Esophagus squamous epithelium (tissue), 5 donors: ENCODE measurements around the gene CHSY3. TPM values are rescaled to one million over a fixed set of nuclear protein-coding genes. Genes with fewer than 3 reads are reported as not detected.

Source experiments
- DNase-seq: peaks from one replicate; lab custom pipeline; 2025; lab: John Stamatoyannopoulos, UW
- H3K27ac ChIP-seq, 4 donors: fragments of 200-600 bp; sonication (generic); one replicate each; pipeline ENCODE4 v1.5.1; 2016 to 2019; ENCODE audit warnings: mild to moderate bottlenecking in 1 of 4
- H3K27me3 ChIP-seq, 4 donors: fragments of 200-600 bp; sonication (generic); 1 replicate in 3 of 4; 2 replicates in 1 of 4; pipeline versions ENCODE4 v1.5.1 to v1.6.0; 2017 to 2021; ENCODE audit warnings: antibody characterized with exemption in 1 of 4
- H3K36me3 ChIP-seq, 3 donors: fragments of 200-600 bp; sonication (generic); one replicate each; pipeline ENCODE4 v1.5.1; 2016 to 2019
- H3K4me1 ChIP-seq, 3 donors: fragments of 200-600 bp; sonication (generic); one replicate each; pipeline ENCODE4 v1.5.1; 2017 to 2019
- H3K4me3 ChIP-seq, 4 donors: fragments of 200-600 bp; sonication (generic); 1 replicate in 3 of 4; 2 replicates in 1 of 4; pipeline ENCODE4 v1.5.1; 2016 to 2019; ENCODE audit warnings: mild to moderate bottlenecking in 2 of 4, moderate library complexity in 1 of 4
- H3K9me3 ChIP-seq, 3 donors: fragments of 200-600 bp; sonication (generic); one replicate each; pipeline ENCODE4 v1.5.1; 2016 to 2019
- POLR2A ChIP-seq, 4 donors: fragments of 450-650 bp; IDR thresholded peaks; one replicate each; pipeline ENCODE4 v1.6.1; 2017; ENCODE audit warnings: antibody characterized with exemption in 4 of 4, mild to moderate bottlenecking in 4 of 4, moderate library complexity in 3 of 4
- WGBS, 2 donors: methylation state at CpG; one replicate each; pipeline ENCODE4 v1.1.5; 2018; 5-methylcytosine and 5-hydroxymethylcytosine counted together
- intact Hi-C: fragments of 100-400 bp; cut with DNase I; formaldehyde crosslinking; loops from one replicate; pipeline ENCODE4 v1.15.0; 2022
- small RNA-seq, 4 donors: library from RNA; depleted of rRNA; stranded (forward); fragments of <200 nt; gene quantifications; one replicate each; pipeline ENCODE3, GENCODE V24; 2016
- total RNA-seq, 4 donors: library from RNA; depleted of rRNA; stranded (reverse); fragments of >200 nt; gene quantifications; one replicate each; pipeline ENCODE4 v1.1.0, GENCODE V29; 2016
- TF ChIP-seq, protein P1 (sequence below), 6 experiments: fragments of 450-650 bp in 4 of 6; fragments of 200-600 bp in 2 of 6; sonication (generic) in 2 of 6; IDR thresholded peaks; one replicate each; pipeline ENCODE4 v1.5.1; 2016 to 2019; ENCODE audit warnings: antibody characterized with exemption in 6 of 6, mild to moderate bottlenecking in 4 of 6, moderate library complexity in 4 of 6
- donor health status: DM: yes; HTN: yes; CAD: no.

CHSY3 gene
- total RNA-seq, 4 donors from 2014 or later, result 0.70 to 2.3 (median 1.3) TPM; not detected in 1

DNA sequence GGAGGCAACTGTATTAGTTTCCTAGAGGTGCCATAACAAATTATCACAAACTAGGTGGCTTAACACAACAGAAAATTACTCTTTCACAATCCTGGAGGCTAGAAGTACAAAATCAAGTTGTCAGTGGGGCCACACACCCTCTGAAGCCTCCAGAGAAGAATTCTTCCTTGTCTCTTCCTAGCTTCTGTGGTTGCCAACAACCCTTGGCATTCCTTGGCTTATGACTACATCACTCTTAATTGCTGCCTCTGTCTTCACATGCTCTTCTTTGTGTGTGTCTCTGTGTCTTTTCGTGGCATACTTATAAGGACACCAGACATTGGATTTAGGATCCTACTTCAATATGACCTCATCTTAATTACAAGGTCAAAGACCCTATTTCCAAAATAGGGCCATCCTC is 327.5 kb downstream of the CHSY3 start:
- H3K4me3 ChIP-seq, result no peak overlapping the region
- no peak for TF ChIP-seq POLR2A (IDR thresholded peaks at IDR 0.05)
- TF ChIP-seq, protein P1, sequence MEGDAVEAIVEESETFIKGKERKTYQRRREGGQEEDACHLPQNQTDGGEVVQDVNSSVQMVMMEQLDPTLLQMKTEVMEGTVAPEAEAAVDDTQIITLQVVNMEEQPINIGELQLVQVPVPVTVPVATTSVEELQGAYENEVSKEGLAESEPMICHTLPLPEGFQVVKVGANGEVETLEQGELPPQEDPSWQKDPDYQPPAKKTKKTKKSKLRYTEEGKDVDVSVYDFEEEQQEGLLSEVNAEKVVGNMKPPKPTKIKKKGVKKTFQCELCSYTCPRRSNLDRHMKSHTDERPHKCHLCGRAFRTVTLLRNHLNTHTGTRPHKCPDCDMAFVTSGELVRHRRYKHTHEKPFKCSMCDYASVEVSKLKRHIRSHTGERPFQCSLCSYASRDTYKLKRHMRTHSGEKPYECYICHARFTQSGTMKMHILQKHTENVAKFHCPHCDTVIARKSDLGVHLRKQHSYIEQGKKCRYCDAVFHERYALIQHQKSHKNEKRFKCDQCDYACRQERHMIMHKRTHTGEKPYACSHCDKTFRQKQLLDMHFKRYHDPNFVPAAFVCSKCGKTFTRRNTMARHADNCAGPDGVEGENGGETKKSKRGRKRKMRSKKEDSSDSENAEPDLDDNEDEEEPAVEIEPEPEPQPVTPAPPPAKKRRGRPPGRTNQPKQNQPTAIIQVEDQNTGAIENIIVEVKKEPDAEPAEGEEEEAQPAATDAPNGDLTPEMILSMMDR (IDR thresholded peaks at IDR 0.05), result no peak
- no peaks in the 10 kb centered on the region for H3K4me1 ChIP-seq
- intact Hi-C loops, result no loop called here
- no peaks in the 10 kb centered on the region for H3K36me3 ChIP-seq
- DNase-seq, result no peak
- WGBS, 2 donors, result 19 to 33% methylated on average over 1 of the region's 1 CpG
- H3K27ac ChIP-seq, result no peak overlapping the region
- H3K27me3 ChIP-seq, result no peaks in the 10 kb centered on the region
- H3K9me3 ChIP-seq, result no peaks in the 10 kb centered on the region

DNA sequence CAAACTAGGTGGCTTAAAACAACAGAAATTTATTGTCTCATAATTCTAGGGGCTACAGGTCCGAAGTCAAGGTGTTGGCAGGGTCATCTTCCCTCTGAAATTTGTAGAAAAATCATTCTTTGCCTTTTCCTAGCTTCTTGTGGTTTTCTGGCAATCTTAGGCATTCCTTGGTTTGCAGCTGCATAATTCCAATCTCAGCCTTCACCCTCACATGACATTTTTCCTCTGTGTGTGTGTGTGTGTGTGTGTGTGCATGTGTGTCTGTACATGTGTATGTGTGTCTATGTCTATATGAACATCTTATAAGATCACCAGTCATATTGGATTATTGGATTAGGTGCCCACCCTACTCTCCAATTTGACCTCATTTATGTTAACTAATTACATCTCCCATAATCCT is 330.6 kb downstream of the CHSY3 start:
- no peak for TF ChIP-seq POLR2A (IDR thresholded peaks at IDR 0.05)
- TF ChIP-seq, protein P1 (IDR thresholded peaks at IDR 0.05), result no peak
- no peaks in the 10 kb centered on the region for H3K27me3 ChIP-seq
- H3K4me1 ChIP-seq, result no peaks in the 10 kb centered on the region
- no peak for DNase-seq
- intact Hi-C loops, result no loop called here
- no peaks in the 10 kb centered on the region for H3K9me3 ChIP-seq
- H3K4me3 ChIP-seq, result no peak overlapping the region
- no peaks in the 10 kb centered on the region for H3K36me3 ChIP-seq
- WGBS, 2 donors, result 61 to 67% methylated on average over 1 of the region's 1 CpG
- H3K27ac ChIP-seq, result no peak overlapping the region

Small RNAs within 50 kb of the gene (small RNA-seq; reads per million reads assigned to genes)
- 0.35 to 5.7 (median 4.7) reads per million in 4 donors for gene RNA5SP191
- 0 reads per million in 4 donors for gene RNU6ATAC10P

Other genes starting within 250 kb of the CHSY3 start
- not detected for gene MINAR2, start 156.4 kb upstream of the CHSY3 start, total RNA-seq